ENCODE measurements around the gene ZNF682.
"Not testable (repeated sequence)": the region's sequence is repeated elsewhere in the genome, so short reads cannot be mapped to it uniquely, and the experiment has no call there.

The ZNF682 gene

DNA sequence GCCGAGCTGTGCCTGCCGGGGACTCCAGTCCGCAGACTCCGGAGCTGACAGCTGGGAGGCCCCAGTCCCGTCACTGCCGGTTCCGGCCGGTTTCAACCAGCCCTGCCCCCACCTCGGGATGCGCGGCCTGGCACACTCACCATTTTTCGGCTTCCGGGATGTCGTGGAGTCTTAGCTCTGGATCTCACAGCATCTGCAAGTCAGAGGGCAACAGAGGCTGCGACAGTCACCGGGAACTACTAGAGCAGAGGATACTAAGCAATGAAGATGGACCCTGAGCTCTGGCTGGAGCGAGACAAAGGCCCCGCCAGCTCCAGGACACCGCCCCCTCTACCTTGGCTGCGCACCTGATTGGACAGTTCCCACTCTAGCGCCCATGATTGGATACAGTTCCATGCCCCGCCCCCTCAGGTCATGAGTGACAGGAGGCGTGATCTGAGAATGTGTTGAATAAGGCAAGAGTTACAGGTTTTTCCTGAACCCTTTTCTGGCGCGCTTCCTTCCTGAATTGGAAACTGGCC is at the start of gene ZNF682:
Gene ZNF682, minus strand, starts transcription at position 303 of the 521 bp plus-strand sequence. Its CDS starts 160 bp downstream, at position 143.
- peak; percentile 89 to 97 (median 92) for DNase-seq (ENCODE audit: low read depth in 3 of 3)

DNA sequence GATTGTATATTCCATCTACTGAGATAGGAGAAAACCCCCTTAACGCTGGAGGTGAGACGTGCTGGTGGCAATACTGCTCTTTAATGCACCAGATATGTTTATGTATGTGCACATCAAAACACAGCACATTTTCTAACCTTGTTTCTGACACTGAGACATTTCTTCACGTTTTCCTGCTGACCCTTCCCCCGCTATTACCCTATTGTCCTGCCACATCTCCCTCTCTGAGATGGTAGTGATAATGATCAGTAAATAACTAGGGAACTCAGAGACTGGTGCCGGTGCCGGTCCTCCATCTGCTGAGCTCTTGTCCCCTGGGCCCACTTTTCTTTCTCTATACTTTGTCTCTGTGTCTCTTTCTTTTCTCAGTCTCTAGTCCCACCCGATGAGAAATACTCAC is 43.6 kb upstream of the ZNF682 start:
- DNase-seq (ENCODE audit: low read depth in 3 of 3): not testable (repeated sequence)

DNA sequence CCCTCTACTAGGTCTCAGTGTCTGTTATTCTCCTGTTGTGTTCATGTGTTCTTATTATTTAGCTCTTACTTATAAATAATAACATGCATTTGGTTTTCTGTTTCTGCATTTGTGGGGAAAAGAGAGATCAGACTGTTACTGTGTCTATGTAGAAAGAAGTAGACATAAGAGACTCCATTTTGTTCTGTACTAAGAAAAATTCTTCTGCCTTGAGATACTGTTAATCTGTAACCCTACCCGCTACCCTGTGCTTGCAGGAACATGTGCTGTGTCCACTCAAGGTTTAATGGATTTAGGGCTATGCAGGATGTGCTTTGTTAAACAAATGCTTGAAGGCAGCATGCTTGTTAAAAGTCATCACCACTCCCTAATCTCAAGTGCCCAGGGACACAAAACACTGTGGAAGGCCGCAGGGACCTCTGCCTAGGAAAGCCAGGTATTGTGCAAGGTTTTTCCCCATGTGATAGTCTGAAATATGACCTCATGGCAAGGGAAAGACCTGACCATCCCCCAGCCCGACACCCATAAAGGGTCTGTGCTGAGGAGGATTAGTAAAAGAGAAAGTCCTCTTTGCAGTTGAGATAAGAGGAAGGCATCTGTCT is 43.0 kb upstream of the ZNF682 start:
- DNase-seq (ENCODE audit: low read depth in 3 of 3): not testable (repeated sequence)

DNA sequence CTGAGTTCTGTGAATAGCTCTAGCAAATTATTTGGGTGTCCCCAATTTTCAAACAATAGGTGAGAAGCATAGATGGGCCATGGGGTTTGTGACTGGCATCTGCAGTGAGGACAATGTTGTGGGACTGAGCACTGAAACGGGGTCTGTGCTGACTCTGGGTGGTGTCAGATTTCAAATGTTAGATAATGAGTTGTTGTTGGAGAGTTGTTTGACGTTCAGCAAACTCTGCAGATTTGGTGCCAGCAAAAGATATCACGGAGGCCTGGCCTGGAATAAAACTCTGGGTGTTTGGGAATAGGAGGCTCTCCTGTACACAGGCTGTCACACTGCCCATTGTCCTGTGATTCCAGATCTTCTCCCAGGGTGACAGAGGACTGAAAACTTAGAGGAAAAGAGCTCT is 41.4 kb upstream of the ZNF682 start:
- no peak for DNase-seq (ENCODE audit: low read depth in 3 of 3)

DNA sequence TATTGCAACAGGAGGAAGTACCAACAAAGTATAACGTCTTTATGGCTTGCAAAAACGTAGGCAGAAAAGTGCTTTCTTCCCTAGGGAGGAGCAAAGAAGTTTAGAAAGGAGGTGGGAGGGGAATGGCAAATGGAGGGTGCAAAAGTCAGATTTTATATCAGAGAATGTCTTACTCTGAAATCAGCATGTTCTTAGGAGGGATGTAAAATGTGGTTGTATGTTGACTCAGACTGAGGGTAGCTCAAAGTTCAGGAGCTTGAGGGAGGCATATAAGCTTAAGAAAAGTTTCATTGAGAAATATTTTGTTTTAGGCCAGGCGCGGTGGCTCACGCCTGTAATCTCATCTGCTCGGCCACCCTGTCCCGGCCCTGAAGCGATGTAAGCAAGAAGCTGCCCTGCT is 40.2 kb upstream of the ZNF682 start:
- DNase-seq (ENCODE audit: low read depth in 3 of 3): no peak

DNA sequence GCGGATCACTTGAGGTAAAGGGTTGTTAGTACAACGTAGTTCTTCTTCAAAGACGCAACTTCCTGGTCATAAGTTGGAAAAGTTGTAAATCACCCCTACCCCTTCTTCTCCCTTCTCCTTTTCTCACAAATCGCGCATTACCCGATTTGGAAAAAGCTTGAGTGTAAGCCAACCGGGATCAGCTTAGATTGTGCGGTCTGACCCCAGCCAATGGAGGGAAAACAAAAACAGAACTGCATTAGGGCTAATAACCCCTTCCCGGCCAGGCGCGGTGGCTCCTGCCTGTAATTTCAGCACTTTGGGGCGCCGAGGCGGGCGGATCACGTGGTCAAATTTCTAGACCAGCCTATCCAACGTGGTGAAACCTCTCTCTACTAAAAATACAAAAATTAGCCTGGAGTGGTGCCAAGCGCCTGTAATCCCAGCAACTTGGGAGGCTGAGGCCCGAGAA is 39.3 kb upstream of the ZNF682 start:
- DNase-seq (ENCODE audit: low read depth in 3 of 3): peak in 1 of 3 donors; percentile 2

DNA sequence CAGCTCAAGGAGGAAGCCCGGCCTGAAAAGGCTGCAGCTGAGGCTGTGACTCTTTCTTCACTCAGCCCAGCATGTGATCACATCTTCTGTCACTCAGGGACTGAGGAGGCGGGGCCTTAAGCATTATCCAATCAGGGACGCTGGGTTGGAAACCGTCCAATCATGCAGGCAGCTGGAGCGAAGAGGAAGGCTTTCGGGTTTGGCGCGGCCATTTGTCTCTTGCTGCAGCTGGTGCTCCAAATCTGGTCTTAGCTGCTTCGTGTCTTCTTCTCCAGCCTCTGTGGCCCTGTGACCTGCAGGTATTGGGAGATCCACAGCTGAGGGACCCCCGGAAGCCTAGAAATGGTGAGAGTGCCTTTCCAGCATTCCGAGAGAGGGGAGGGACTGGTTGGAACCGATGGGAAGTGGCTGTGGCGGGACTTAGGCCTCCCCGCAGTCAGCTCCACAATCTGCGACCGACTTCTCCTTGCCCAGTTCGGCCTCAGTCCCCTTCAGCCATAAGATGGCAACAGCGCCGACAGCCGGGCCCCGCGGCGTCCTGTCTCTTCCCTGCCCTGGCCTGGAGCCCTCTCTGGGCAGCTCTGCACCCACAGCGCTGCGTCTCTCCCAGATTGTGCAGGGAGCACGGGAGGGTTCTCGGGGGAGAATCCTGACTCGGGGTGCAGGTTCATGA is 38.6 kb upstream of the ZNF682 start, which contains the start of gene ZNF90:
Gene ZNF90, plus strand, starts transcription at position 210 of the 673 bp plus-strand sequence. Its CDS starts 133 bp downstream, at position 343.
- DNase-seq (ENCODE audit: low read depth in 3 of 3): peak; percentile 68 to 85 (median 84)

DNA sequence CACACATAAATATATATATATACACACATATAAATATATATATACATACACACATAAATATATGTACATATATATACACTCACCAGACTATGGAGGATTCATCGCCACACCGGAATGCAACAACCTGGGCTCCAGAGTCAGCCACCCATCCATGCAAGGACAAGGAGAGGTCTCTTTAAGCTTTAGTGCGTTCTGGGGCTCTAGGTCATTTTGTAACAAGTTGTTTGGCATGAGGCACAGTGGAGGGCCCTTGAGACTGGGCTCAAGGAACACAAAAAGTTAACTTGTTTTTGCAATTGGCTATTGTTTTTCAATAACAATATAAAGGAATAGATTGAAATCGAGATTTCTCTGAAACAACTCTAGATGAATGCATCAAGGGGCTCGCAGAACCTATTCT is 33.6 kb upstream of the ZNF682 start:
- no peak for DNase-seq (ENCODE audit: low read depth in 3 of 3)

DNA sequence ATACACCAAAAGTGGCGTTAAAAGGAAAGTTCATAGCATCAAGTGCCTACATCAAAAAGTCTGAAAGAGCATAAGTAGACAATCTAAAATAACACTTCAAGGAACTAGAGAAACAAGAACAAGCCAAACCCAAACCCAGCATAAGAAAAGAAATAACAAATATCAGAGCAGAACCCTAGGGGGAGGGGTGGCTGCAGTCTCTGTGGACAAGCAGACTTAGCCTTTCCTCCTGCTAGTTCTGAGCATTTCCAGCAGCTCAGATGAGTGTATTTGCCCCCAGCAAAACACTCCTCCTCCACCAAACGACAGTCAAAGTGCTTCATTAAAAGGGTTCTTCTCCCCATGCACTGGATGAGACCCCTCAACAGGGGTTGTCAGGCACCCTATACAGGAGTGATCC is 31.4 kb upstream of the ZNF682 start:
- DNase-seq (ENCODE audit: low read depth in 3 of 3): no peak

DNA sequence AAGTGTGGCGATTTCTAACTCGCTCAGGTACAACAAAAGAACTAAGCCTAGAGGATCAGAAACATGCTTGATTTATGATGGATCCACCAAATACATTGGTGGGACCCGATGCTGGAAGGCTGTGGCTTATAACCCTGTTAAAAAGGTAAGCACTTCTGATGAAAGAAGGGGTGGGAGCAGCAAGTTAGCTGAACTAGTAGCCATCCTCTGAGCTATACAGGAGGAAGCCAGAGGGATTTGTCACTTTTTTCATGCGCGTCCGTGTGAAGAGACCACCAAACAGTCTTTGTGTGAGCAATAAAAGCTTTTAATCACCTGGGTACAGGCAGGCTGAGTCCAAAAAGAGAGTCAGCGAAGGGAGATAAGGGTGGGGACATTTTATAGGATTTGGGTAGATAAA is 29.3 kb upstream of the ZNF682 start:
- not testable (repeated sequence) for DNase-seq (ENCODE audit: low read depth in 3 of 3)

DNA sequence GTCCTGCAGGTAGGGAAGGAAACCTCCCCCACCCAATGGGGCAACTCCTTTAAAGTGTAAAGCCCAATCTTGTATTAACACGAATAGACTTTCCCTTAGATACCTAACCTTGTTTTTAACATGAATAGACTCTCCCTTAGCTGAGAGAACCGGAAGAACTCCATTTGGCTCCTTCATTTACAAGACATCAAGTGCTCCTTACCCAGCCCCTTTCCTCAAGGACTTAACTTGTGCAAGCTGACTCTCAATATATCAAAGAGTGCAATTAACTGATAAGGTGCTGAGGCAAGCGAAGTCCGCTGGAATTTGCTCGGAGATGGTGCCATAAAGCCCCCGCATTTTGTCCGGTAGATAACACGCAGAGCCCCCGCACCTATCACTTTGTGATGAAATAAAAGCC is 28.6 kb upstream of the ZNF682 start:
- no peak for DNase-seq (ENCODE audit: low read depth in 3 of 3)

DNA sequence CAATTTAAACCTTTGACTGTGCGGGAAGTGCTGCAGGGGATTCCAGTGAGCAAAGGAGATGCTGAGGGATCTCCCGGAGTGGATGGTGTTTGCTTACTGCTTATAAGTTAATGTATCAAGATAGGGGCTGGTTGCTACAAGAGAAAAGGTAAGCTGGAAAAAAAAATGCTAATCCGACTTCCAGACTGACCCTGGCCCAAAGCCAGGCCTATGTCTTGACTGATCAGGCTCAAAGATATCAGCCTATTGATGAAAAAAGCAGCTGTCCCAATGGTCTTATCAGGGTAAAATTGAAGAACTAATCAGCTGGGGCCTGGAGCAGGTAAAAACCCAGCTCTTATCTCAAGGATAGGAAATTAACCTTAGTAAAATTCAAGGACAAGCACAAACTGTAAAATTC is 27.6 kb upstream of the ZNF682 start:
- DNase-seq (ENCODE audit: low read depth in 3 of 3): no peak

DNA sequence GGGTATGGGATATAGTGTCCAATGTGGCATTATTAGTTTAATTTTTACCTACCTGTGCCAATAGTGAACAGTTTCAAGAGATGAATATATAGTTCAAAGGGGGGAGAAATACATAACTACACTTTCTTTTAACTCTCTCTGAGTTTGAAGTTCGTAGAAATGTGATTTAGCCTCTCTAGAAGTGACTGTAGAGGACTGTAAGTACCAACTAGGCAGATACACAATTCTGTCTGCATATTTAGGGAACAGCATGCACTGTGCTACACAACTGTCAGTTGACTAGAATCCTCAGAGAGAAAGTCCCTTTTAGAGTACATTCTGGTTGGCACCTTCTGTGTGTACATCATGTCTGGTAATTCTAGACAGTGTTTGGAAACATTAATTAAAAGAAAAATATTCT is 21.0 kb upstream of the ZNF682 start:
- no peak for DNase-seq (ENCODE audit: low read depth in 3 of 3)

DNA sequence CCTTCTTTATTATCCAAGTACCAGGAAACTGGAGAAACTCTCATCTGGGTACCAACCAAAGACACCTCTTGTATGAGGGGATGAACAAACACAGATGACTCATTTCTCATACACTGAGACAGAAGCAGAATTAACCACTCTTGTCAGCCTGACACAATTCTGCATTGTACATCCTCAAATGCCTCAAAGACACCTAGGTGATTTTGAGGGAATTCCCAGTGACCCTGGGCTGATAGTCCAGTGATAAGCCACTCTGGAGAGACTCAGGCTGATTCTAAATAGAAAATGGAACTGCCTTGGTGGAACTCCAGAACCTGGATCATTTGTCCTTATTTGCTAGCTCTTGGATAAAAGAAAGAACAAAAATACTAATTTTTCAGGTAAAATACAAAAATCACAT is 19.4 kb upstream of the ZNF682 start:
- DNase-seq (ENCODE audit: low read depth in 3 of 3): not testable (repeated sequence)

DNA sequence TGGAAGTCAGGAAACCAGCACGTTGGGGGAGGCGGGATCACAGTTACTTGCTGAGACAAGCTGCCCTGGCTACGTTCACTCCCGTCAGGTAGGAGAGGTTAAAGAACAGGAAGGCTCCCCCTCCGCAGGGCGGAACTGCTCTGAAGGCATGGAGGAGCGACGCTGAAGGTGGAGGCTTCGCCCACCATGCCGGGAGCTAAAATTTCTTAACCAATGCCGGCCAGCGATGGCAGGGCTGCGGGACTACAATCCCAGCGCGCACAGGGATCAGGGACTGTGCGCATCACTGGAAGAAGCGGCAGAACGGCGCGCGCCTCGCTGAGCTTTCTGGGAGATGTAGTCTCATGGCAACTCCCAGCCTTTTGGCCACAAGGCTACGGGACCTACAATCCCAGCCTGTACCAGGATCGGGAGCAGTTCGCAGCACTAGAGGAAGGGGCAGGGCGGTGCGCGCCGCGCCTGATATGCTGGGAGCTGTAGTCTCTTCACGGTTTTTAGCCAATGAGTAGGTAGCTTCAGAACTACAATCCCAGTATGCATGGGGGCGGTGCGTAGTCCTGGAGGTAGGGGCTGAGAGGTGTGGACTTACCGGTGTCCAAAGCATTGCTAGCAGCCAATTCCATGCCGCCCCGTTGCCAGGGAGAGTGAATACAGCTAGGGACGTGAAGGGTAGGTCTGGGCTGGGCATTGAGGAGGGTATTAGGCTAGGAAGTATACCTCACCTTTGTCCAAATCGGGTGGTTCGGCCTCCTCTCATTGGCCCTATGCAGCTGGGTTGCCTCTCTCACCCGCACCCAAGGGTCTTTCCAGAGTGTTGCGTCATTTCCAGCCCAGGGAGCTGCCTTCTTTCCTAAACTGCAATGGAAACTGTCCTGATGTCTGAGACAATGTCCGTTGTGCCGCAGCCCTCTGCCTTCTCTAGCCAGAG is 12.8 kb upstream of the ZNF682 start:
- peak; percentile 36 to 59 (median 51) for DNase-seq (ENCODE audit: low read depth in 3 of 3)

DNA sequence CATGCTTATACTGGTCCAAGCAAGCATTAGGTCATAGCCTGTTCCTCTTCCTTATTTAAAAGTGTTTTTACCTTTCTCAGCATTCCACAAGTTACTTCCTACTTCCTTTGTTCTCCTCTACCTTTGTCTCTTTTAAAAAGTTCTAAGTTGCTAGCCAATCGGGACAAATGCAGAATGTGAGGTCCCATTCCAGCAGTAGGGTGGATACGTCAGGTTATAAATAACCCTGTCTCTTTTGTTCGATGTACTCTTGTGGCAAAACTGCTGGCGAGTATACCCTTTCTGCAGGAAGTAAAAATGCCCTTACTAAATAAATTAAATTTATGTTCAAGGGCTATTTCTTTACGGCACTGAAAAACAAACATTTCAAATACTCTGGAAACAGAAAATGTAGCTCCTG is 6.4 kb upstream of the ZNF682 start:
- not testable (repeated sequence) for DNase-seq (ENCODE audit: low read depth in 3 of 3)

DNA sequence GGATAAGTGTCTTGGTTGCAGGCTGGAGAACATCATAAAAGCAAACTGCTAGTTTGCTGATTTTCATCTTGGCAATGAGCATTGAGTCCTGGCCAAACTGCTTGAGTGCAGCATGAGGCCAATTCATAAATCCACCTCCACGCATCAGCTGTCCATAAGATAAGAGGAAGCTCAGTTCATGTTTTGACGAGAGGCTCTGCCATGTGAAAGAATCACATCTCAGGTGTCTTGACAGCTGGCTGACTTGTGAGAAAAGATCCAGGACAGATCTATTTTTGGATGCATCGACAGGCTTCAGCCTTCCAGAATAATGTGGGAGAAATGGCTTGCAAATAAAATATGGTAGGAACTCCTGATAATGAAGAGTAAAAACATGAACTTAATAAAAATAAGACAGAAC is 5.4 kb upstream of the ZNF682 start:
- DNase-seq (ENCODE audit: low read depth in 3 of 3): no peak

DNA sequence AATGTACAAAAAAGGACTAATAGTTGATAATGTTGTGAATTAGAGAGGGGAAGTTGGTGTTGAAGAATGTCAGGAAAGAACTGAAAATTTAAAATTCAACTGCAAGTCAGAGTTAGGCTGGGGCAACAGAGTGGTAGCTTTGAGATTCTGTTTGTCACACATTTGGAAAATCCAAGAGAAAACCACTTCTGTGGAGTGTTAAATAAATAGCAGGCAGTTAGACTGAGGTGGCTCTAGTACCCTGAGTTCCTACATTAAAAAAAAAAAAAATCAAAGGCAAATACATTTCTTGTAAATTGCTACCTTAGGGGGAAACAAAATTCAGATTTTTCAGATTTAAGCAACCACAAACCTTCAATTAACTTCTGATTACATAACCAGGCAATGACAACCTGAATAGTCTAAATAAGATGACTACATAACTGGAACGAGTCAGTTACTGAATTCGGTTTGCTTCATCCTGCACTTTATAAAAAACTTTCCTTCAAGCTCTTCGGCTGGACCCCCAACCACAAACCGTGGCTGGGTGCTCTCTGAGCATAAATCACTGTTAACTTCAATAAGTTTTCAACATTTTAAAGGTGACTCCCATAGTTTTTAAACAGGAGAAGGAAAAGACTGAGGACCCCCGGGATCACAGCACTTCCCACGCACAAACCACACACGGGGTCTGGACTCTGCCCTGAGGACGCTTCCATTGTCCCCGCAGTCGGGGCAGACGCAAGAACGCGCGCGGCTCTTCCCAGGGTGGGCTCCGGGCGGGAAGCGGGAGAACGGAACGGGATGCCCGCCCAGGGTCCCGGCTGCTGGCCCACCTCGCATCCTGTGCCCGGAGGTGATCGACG is 725 bp downstream of the ZNF682 start:
- DNase-seq (ENCODE audit: low read depth in 3 of 3): no peak

DNA sequence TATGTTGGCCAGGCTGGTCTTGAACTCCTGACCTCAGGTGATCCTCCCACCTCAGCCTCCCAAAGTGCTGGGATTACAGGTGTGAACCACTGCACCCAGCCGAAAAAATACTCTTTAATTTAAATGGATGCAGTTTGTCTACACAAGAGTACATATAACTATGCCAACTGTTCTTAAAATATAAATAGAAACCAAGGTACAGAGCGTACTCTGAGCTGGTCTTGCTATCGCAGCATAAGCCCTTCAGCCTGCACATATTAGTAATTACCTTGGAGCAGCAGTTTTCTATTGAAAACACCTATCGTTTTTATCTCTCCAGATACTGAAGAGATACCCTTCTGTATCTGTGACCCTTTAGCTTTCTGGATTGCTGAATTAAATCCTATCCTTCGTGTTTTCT is 3.4 kb downstream of the ZNF682 start:
- DNase-seq (ENCODE audit: low read depth in 3 of 3): no peak

DNA sequence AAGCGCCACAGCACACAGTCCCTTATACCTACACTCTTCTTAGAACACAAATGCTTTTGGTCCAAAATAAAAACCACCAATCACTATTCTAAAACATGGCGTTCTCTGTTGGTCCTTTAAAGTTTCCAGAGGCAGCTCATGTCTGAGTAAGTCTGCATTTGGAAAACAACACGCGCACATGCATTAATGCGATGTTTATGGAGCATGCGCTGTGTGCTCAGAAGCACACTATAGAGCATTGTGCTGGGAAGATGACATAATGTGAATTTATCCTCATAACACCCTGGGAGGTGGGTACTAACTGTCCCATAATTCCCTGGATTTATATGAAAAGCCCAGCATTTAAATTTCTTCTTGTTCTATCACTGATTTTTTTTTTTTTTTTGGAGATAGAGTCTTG is 10.7 kb downstream of the ZNF682 start:
- no peak for DNase-seq (ENCODE audit: low read depth in 3 of 3)

DNA sequence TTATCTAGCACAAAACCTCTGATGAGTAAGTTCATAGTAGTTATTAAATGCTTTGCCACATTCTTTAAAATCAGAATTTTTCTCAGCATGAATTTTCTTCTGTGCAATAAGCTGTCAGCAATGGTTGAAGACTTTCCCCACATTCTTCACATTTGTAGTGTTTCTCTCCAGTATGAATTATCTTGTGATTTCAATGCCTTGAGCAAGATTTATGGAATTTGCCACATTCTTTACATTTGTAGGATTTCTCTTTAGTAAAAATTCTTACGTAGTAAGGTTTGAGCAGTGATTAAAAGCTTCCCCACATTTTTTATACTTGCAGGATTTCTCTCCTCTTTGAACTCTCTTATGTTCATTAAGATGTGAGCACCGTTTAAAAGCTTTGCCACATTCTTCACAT is 33.6 kb downstream of the ZNF682 start:
- no peak for DNase-seq (ENCODE audit: low read depth in 3 of 3)

Data from stimulated activated CD4-positive, alpha-beta T cell treated with anti-CD3 and anti-CD28 coated beads, TNF-alpha, amount 100 ng/mL, for 48 hours (primary cell).